Measurements from ENCODE around the gene CD19.
"Not testable (repeated sequence)": the region's sequence is repeated elsewhere in the genome, so short reads cannot be mapped to it uniquely, and the experiment has no call there.

The CD19 gene

DNA sequence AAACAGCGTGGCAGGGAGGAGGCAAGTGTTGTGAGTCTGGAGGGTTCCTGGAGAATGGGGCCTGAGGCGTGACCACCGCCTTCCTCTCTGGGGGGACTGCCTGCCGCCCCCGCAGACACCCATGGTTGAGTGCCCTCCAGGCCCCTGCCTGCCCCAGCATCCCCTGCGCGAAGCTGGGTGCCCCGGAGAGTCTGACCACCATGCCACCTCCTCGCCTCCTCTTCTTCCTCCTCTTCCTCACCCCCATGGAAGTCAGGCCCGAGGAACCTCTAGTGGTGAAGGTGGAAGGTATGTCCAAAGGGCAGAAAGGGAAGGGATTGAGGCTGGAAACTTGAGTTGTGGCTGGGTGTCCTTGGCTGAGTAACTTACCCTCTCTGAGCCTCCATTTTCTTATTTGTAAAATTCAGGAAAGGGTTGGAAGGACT is at the start of gene CD19:
Gene CD19 (plus strand): TSS at position 171 of the 425 bp plus-strand sequence. CDS start 30 bp downstream, at position 201.
- DNase-seq = no peak

DNA sequence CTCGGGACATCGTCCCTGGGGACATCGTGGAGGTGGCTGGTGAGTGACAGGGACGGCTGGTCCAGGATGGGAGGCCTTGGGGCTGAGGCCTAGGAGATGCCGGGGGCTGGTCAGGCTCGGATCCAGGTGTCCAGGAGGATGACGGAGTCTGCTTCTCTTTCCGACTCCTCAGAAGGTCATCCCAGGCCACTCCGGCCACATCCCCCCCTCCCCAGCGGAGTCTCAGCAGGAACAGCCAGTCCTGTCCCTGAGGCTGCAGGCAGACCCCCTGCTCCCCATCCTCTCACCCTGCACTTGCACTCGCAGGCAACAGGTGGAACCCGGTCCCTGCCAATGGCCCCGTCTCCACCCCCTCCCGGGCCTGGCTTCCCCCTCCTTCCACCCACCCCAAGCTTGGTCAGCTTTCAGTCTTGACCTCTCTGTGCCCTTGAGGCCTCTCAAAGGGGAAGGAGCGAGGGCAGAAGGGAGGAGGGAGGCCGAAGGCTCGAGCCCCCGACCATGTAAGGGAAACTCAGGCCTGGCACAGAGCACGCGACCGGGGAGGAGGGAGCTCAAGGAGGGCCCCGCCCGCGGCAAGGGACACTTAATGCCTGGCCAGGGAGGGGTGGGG is 49.1 kb upstream of the CD19 start:
- DNase-seq = no peak

GRCh38 chr16:28883221-28883996 is 48.4 kb upstream of the CD19 start:
- DNase-seq = no peak

DNA sequence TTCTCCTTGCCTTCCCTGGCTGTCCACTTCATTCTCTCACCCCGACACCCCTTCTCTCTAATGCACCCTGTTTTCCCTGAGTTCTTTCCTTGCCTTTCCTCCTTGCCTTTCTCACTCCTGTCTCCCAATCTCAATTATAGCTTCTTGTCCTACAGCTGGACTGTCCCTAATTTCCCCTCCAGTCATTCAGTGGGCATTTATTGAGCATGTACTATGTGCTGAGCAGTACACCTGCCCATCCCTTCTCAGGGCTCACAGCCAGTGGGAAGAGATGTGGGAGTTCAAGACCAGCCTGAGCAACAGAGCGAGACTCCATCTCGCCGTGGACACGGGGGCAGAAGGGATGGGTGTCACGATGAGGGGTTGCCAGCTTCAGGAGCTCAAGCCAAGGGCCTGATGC is 47.7 kb upstream of the CD19 start:
- DNase-seq = no peak

- DNase-seq = no peak
Measured at GRCh38 chr16:28886945-28887344, 44.8 kb upstream of the CD19 start.

GRCh38 chr16:28890355-28890754 is 41.4 kb upstream of the CD19 start:
- not testable (repeated sequence) for DNase-seq

DNA sequence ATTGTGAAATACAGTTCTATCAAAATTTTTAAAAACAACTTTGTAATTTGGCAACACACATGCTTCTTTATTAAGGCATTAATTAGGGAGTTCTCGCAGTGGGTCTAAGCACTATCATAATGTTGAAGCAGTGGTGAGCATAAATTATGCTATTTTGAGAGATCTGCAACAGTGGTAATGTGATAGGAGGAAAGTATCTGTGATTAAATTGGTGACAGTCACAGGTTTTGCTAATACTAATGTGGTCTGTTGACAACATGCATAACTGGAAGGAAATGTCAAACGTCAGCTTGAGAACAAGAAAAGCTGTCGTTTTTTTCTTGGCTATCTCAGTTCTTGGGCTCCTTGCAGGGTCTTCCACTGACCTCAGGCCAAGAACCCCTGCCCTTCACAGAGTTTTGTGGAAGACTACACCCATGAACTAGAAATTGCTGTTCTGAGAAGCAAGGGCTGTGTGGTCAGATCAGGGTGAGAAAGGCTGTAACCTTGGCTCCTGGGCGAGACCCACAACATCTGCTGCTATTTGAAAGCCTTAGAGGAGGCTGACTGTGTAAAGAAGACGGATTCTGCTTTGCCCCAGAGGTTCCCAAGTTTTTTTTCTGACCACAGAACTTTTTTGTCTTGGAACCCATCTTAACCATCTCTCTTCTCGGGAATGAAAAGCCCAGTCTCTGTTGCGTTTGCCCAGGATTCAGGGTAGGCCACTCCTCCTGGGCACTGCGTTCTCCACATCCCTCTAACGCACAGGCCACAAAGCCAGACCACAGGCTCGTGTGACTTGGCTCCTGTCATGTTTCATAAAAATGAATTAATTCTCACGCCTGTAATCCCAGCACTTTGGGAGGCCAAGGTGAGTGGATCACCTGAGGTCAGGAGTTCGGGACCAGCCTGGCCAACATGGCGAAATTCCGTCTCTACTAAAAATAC is 39.5 kb upstream of the CD19 start:
- DNase-seq = no peak

DNA sequence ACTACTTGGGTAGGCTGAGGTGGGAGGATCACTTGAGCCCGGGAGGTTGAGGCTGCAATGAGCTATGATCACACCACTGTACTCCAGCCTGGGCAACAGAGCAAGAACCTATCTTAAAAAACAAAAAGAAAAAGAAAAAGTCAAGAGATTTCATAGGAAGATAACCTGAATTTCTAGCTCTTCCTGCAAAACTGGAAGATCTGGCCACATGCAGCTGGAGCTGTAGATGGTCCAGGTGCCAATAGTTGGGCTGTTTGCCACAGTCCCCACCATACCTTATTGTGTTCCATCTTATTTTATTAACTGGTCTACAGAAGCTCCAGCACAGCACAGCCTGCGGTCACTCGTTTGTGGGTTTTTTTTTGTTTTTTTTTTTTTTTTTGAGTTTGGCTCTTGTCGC is 38.5 kb upstream of the CD19 start:
- no peak for DNase-seq

GRCh38 chr16:28895609-28896008 is 36.2 kb upstream of the CD19 start:
- DNase-seq = no peak

GRCh38 chr16:28897826-28898225 is 33.9 kb upstream of the CD19 start:
- DNase-seq = no peak

DNA sequence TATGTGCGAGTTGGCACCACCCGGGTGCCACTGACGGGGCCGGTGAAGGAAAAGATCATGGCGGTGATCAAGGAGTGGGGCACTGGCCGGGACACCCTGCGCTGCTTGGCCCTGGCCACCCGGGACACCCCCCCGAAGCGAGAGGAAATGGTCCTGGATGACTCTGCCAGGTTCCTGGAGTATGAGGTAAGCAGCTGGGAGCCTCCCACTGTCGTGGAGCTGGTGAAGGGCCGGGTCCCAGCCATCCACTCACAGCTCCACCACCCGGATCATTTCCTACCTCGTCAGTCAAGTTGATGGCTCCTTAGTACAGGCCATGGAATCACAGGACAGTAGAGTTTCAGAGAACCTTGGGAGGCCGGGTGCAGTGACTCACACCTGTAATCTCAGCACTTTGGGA is 33.5 kb upstream of the CD19 start:
- DNase-seq = no peak

- no peak for DNase-seq
Measured at GRCh38 chr16:28898942-28899341, 32.8 kb upstream of the CD19 start.

DNA sequence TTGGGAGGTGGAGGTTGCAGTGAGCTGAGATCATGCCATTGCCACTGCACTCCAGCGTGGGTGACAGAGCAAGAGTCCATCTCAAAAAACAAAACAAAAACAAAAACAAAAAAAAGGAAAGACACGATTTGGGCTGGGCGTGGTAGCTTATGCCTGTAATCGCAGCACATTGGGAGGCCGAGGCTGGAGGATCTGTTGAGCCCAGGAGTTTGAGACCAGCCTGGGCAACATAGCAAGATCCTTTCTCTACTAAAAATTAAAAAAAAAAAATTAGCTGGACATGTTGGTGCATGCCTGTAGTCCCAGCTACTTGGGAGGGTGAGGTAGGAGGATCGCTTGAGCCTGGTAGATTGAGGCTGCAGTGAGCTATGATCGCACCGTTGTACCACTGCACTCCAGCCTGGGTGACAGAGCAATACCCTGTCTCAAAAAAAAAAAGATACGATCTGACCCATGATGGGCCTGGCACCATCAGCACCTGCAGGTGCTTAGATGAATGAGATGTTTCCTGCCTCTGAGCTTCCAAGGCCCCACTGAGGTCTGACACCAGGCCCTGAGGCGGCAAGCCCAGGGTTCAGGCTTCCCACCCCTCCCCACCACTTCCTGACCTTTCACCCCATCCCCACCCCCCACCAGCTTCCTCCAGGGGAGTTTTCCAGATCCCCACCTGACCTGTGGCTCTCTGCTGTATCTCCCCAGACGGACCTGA is 31.7 kb upstream of the CD19 start:
- DNase-seq = no peak

DNA sequence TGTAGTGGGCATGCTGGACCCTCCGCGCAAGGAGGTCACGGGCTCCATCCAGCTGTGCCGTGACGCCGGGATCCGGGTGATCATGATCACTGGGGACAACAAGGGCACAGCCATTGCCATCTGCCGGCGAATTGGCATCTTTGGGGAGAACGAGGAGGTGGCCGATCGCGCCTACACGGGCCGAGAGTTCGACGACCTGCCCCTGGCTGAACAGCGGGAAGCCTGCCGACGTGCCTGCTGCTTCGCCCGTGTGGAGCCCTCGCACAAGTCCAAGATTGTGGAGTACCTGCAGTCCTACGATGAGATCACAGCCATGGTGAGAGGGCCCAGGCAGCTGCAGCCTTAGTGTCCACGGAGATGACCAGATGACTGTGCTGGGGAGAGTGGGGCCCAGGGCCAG is 31.2 kb upstream of the CD19 start:
- no peak for DNase-seq

GRCh38 chr16:28901862-28902261 is 29.9 kb upstream of the CD19 start:
- no peak for DNase-seq

- DNase-seq = no peak
Measured at GRCh38 chr16:28902909-28903308, 28.9 kb upstream of the CD19 start.

DNA sequence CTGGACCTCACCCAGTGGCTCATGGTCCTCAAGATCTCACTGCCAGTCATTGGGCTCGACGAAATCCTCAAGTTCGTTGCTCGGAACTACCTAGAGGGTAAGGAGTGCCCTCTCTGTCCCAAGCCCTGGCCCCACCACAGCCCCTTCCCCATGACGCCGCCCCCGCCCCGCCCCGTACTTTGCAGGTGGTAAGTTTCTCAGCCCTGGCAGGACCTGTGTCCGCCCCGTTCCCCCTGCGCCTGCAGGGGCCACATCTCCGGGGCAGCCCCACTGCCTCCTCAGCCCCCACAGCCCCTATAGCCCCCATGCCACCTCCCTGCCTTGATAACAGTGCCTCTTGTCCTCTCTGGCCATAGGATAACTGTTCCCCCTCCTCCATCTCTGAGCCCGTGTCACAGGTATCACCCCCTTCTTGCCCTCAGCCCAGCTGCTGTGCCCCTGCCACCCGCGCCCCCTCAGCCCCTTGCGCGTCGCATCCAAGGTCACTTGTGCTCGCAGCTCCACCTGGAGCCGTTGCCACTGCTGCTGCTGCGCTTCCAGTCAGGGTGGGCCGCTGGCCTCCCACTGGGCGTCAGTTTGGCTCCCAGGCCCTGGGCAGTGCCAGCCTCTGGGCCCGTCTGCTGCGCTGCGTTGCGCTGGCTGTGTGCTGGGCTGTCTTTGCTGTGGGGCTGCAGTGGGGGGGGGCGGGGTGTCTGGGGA is 28.3 kb upstream of the CD19 start:
- DNase-seq = no peak

DNA sequence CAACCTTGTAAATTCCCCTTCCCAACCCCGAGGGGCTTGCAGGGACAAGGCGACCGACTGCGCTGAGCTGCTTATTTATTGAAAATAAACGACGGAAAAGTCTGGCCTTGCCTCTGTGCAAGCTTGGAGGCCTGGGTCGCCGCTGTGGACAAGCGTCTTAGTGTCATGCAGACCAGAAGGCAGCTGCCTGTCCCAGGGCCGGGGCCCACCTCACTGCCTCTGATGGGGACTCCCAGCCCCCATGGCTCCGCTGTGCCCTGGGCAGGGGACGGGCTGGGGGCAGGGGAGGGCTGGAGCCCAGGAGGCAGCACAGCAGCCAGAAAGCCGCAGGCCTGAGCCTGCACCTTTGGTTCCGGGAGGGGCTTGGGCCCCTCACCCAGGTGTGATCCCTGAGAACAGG is 27.4 kb upstream of the CD19 start:
- DNase-seq = no peak

DNA sequence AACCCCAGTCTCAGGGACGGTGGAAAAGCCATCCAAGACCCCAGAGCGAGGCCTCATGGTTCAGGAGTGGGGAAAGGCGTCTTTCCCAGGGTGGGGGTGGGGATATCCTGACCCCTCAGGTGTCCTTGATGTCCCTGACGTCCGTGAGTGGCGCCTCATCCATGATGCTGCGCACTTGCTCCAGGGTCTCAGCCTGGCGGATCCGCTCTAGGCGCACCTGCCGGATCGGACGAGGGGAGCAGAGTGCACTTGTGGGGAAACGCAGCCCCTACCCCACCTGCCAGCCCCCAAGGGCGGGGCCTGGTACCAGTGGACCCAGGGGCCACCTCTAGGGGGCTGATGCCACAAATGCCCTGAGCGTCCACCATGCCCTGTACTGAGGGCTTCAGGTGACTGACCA is 26.9 kb upstream of the CD19 start:
- DNase-seq = no peak

- DNase-seq = no peak
Measured at GRCh38 chr16:28905229-28905754, 26.5 kb upstream of the CD19 start.

- DNase-seq = no peak
Measured at GRCh38 chr16:28905800-28906372, 25.9 kb upstream of the CD19 start.

Measured in stimulated activated CD4-positive, alpha-beta T cell treated with anti-CD3 and anti-CD28 coated beads, Interleukin-1b, Interleukin-23, amount 100 ng/mL, for 48 hours (primary cell).